Astrocyte (in vitro differentiated cells and primary cell): ENCODE results near the gene IRF4. TPM values are rescaled to one million over a fixed set of nuclear protein-coding genes. Genes with fewer than 3 reads are reported as not detected.

Experiments used
- DNase-seq: peaks from one replicate; pipeline ENCODE4 v3.0.0-alpha.2; 2010; ENCODE audit warnings: low read depth
- FAIRE-seq: peaks from 2 replicates; lab custom pipeline; 2011; peaks lifted over from hg19 to GRCh38; lab: Jason Lieb, UNC
- H2AFZ ChIP-seq: 2 replicates; pipeline ENCODE4 v1.6.0; 2012; ENCODE audit warnings: low read depth, low read length, inconsistent platforms
- H3K27ac ChIP-seq: 2 replicates; pipeline ENCODE4 v1.5.1; 2011; ENCODE audit warnings: low read depth, low read length, inconsistent platforms
- H3K27me3 ChIP-seq: 2 replicates; pipeline ENCODE4 v1.6.0; 2011; ENCODE audit warnings: low read length, inconsistent platforms; ENCODE audit not compliant: insufficient read depth
- H3K36me3 ChIP-seq: 2 replicates; pipeline ENCODE4 v1.5.1; 2011; ENCODE audit warnings: low read length, inconsistent platforms; ENCODE audit not compliant: insufficient read depth
- H3K4me1 ChIP-seq: 2 replicates; pipeline ENCODE4 v1.5.1; 2011; ENCODE audit warnings: low read length, inconsistent platforms; ENCODE audit not compliant: insufficient read depth
- H3K4me2 ChIP-seq: 2 replicates; pipeline ENCODE4 v1.6.0; 2012; ENCODE audit warnings: low read length, inconsistent platforms
- H3K4me3 ChIP-seq: 2 replicates; pipeline ENCODE4 v1.5.1; 2011; ENCODE audit warnings: low read depth, mild to moderate bottlenecking, low read length, inconsistent platforms; ENCODE audit not compliant: insufficient read depth
- H3K79me2 ChIP-seq: 2 replicates; pipeline ENCODE4 v1.6.0; 2012; ENCODE audit warnings: mild to moderate bottlenecking, low read length, inconsistent platforms; ENCODE audit not compliant: insufficient read depth
- H3K9ac ChIP-seq: 2 replicates; pipeline ENCODE4 v1.6.0; 2012; ENCODE audit warnings: mild to moderate bottlenecking, low read length, inconsistent platforms
- H3K9me3 ChIP-seq: 2 replicates; pipeline ENCODE4 v1.5.1; 2012; ENCODE audit warnings: low read depth, mild to moderate bottlenecking, low read length, inconsistent platforms; ENCODE audit not compliant: insufficient read depth
- H4K20me1 ChIP-seq: 2 replicates; pipeline ENCODE4 v1.6.0; 2012; ENCODE audit warnings: low read length, inconsistent platforms; ENCODE audit not compliant: insufficient read depth
- H3K27ac Mint-ChIP-seq: one replicate; pipeline ENCODE4 v1.8.0; 2021; ENCODE audit warnings: mild to moderate bottlenecking, mixed read lengths; ENCODE audit not compliant: unreplicated experiment
- H3K27me3 Mint-ChIP-seq: one replicate; pipeline ENCODE4 v1.8.0; 2021; ENCODE audit warnings: low read depth, mixed read lengths; ENCODE audit not compliant: unreplicated experiment
- H3K36me3 Mint-ChIP-seq: one replicate; pipeline ENCODE4 v1.8.0; 2021; ENCODE audit warnings: low read depth, mixed read lengths; ENCODE audit not compliant: unreplicated experiment
- H3K4me1 Mint-ChIP-seq: one replicate; pipeline ENCODE4 v1.8.0; 2021; ENCODE audit warnings: low read depth, mixed read lengths; ENCODE audit not compliant: unreplicated experiment
- H3K4me3 Mint-ChIP-seq: one replicate; pipeline ENCODE4 v1.8.0; 2021; ENCODE audit warnings: mild to moderate bottlenecking, moderate library complexity, mixed read lengths; ENCODE audit not compliant: unreplicated experiment
- H3K9me3 Mint-ChIP-seq: one replicate; pipeline ENCODE4 v1.8.0; 2021; ENCODE audit warnings: mild to moderate bottlenecking, mixed read lengths; ENCODE audit not compliant: unreplicated experiment
- EZH2 ChIP-seq: IDR thresholded peaks from 2 replicates; pipeline ENCODE4 v1.6.1; 2012; ENCODE audit warnings: mild to moderate bottlenecking, low read length, inconsistent platforms; ENCODE audit not compliant: insufficient read depth
- total RNA-seq: library from RNA; stranded (reverse); gene quantifications from 2 replicates; pipeline ENCODE4 v1.2.1, GENCODE V29; 2021
- TF ChIP-seq, protein P1 (sequence below): IDR thresholded peaks from 2 replicates; pipeline ENCODE4 v1.5.1; 2011; ENCODE audit warnings: low read depth, mild to moderate bottlenecking, inconsistent platforms, low read length, moderate library complexity; ENCODE audit not compliant: insufficient read depth

The IRF4 gene
- total RNA-seq, 1 donor from 2014 or later = 0.30 TPM

DNA sequence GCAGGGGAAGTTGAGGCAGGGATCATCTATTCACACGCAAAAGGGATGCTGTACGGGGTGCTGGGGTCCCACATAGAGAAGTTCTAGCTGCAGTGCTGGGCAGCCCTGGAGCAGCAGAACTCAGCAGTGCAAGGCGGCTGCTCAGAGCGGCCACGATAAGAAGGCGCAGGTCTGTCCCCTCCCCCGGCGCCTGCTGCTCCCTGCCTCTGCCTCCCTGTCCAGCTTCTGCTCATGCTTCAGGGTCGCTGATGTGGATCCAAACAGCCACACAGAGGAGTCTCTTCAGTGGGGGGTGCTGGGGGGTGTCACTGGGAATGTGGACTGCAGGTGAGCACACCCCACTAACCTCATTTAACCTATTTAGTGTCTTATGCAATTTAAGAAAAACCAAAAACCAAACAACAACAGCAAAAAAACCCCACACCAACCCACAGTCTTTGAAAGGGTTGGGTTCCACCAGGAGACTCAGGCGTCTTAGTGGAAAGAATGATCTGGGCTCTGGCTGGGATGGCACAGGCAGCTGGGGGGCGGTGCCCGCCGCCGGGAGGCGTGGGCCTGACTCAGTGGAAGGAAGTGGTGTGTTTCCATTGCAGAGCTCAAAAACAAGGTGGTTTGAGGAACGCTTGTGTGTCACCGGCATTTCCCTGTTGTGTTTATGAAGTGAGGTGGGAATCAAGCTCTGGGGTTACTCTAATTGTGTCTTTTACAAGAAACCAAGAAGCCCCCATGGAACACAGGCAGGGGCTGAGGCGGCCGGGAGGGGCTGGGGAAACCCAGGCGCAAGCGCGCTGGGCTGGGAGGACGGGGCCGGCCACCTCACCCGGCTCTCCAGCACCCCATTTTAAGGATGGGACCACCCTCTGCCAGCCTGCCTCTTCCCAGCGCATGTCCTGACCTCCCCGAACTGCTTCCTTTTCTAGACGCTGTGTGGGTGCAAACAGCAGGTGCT lies 55.1 kb downstream of the IRF4 start:
- Histone ChIP-seq H3K4me1 (no peaks in the 10 kb centered on the region), H3K9me3 (peaks cover 7% of the 10 kb centered on the region), H3K4me2 (no peak overlapping the region), H3K27ac (no peak overlapping the region), H3K4me3 (no peak overlapping the region), H4K20me1 (no peaks in the 10 kb centered on the region), H3K36me3 (no peaks in the 10 kb centered on the region), H3K9ac (no peak overlapping the region), H3K79me2 (no peaks in the 10 kb centered on the region), H2AFZ (no peak overlapping the region), H3K27me3 (no peaks in the 10 kb centered on the region)
- FAIRE-seq (no peak), DNase-seq (no peak)
- no peak overlapping the region for H3K27ac Mint-ChIP-seq
- H3K9me3 Mint-ChIP-seq = peaks cover 14% of the 10 kb centered on the region
- H3K4me1 Mint-ChIP-seq = no peaks in the 10 kb centered on the region
- no peak for TF ChIP-seq EZH2
- TF ChIP-seq, protein P1, sequence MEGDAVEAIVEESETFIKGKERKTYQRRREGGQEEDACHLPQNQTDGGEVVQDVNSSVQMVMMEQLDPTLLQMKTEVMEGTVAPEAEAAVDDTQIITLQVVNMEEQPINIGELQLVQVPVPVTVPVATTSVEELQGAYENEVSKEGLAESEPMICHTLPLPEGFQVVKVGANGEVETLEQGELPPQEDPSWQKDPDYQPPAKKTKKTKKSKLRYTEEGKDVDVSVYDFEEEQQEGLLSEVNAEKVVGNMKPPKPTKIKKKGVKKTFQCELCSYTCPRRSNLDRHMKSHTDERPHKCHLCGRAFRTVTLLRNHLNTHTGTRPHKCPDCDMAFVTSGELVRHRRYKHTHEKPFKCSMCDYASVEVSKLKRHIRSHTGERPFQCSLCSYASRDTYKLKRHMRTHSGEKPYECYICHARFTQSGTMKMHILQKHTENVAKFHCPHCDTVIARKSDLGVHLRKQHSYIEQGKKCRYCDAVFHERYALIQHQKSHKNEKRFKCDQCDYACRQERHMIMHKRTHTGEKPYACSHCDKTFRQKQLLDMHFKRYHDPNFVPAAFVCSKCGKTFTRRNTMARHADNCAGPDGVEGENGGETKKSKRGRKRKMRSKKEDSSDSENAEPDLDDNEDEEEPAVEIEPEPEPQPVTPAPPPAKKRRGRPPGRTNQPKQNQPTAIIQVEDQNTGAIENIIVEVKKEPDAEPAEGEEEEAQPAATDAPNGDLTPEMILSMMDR = no peak
- H3K27me3 Mint-ChIP-seq = peaks cover 38% of the 10 kb centered on the region
- H3K36me3 Mint-ChIP-seq = no peaks in the 10 kb centered on the region
- no peak overlapping the region for H3K4me3 Mint-ChIP-seq

- peaks cover 34% of the 10 kb centered on the region for H3K27me3 Mint-ChIP-seq
- Histone ChIP-seq H2AFZ (no peak overlapping the region), H3K27ac (no peak overlapping the region), H3K79me2 (no peaks in the 10 kb centered on the region), H3K9me3 (peaks cover 7% of the 10 kb centered on the region), H3K4me2 (no peak overlapping the region), H3K4me3 (no peak overlapping the region), H3K36me3 (no peaks in the 10 kb centered on the region), H3K27me3 (peaks cover 2% of the 10 kb centered on the region), H3K4me1 (no peaks in the 10 kb centered on the region), H3K9ac (no peak overlapping the region), H4K20me1 (no peaks in the 10 kb centered on the region)
- H3K27ac Mint-ChIP-seq = no peak overlapping the region
- peaks cover 10% of the 10 kb centered on the region for H3K9me3 Mint-ChIP-seq
- DNase-seq (no peak), FAIRE-seq (no peak)
- no peaks in the 10 kb centered on the region for H3K36me3 Mint-ChIP-seq
- TF ChIP-seq, protein P1 = no peak
- no peak for TF ChIP-seq EZH2
- no peak overlapping the region for H3K4me3 Mint-ChIP-seq
- H3K4me1 Mint-ChIP-seq = no peaks in the 10 kb centered on the region
Observed at GRCh38 chr6:447381-448165, 56.0 kb downstream of the IRF4 start.
